Activated T-cell treated with anti-CD3 and anti-CD28 coated beads, Interleukin-2, amount 50 U/mL, for 48 hours (primary cell): ENCODE measurements around the gene S100A7.
"Not testable (repeated sequence)": the region's sequence is repeated elsewhere in the genome, so short reads cannot be mapped to it uniquely, and the experiment has no call there.

Experiments
- DNase-seq, 2 experiments: peaks; one replicate each; pipeline ENCODE4 v3.0.0-alpha.2; 2020

The S100A7 gene

GRCh38 chr1:153475282-153475681 lies 14.8 kb upstream of the S100A7 start:
- DNase-seq: no peak

GRCh38 chr1:153474347-153474746 lies 13.9 kb upstream of the S100A7 start:
- no peak for DNase-seq

- no peak for DNase-seq
Measured at GRCh38 chr1:153470707-153471106, 10.3 kb upstream of the S100A7 start.

GRCh38 chr1:153466908-153467307 lies 6.5 kb upstream of the S100A7 start:
- DNase-seq: no peak

GRCh38 chr1:153465811-153466636 lies 5.6 kb upstream of the S100A7 start:
- DNase-seq: peak; percentile 83 to 85

- DNase-seq: not testable (repeated sequence)
Measured at GRCh38 chr1:153462741-153463140, 2.3 kb upstream of the S100A7 start.

- DNase-seq: no peak
Measured at GRCh38 chr1:153459655-153460054, 796 bp downstream of the S100A7 start.

GRCh38 chr1:153456396-153456795 lies 4.1 kb downstream of the S100A7 start:
- DNase-seq: no peak

- DNase-seq: not testable (repeated sequence)
Measured at GRCh38 chr1:153448851-153449250, 11.6 kb downstream of the S100A7 start.

- no peak for DNase-seq
Measured at GRCh38 chr1:153447498-153448170, 12.8 kb downstream of the S100A7 start.

- DNase-seq: no peak
Measured at GRCh38 chr1:153444078-153444477, 16.4 kb downstream of the S100A7 start.

- DNase-seq: no peak
Measured at GRCh38 chr1:153443486-153443885, 17.0 kb downstream of the S100A7 start.

- DNase-seq: no peak
Measured at GRCh38 chr1:153441238-153441755, 19.2 kb downstream of the S100A7 start.

GRCh38 chr1:153439273-153439672 lies 21.2 kb downstream of the S100A7 start:
- DNase-seq: no peak

GRCh38 chr1:153438599-153438998 lies 21.9 kb downstream of the S100A7 start:
- no peak for DNase-seq

- DNase-seq: no peak
Measured at GRCh38 chr1:153437236-153437635, 23.2 kb downstream of the S100A7 start.

- no peak for DNase-seq
Measured at GRCh38 chr1:153434746-153435455, 25.6 kb downstream of the S100A7 start.

GRCh38 chr1:153432874-153433681 lies 27.4 kb downstream of the S100A7 start:
- DNase-seq: no peak

- DNase-seq: no peak
Measured at GRCh38 chr1:153431928-153432327, 28.5 kb downstream of the S100A7 start.

- no peak for DNase-seq
Measured at GRCh38 chr1:153431427-153431826, 29.0 kb downstream of the S100A7 start.

GRCh38 chr1:153431002-153431401 lies 29.4 kb downstream of the S100A7 start:
- DNase-seq: no peak

- no peak for DNase-seq
Measured at GRCh38 chr1:153430561-153430960, 29.9 kb downstream of the S100A7 start.

- DNase-seq: no peak
Measured at GRCh38 chr1:153430166-153430553, 30.3 kb downstream of the S100A7 start.
